NCI-H510A treated with DMSO at 0.1 percent for 48 hours (cell line): ENCODE results near the gene RAP1GAP2.
"Not testable (repeated sequence)": the region's sequence is repeated elsewhere in the genome, so short reads cannot be mapped to it uniquely, and the experiment has no call there.

Experiments
- DNase-seq: peaks from one replicate; lab custom pipeline; 2025; lab: John Stamatoyannopoulos, UW

Gene RAP1GAP2

GRCh38 chr17:2796164-2797125 lies at the start of gene RAP1GAP2:
RAP1GAP2 (plus strand) TSS chr17:2796438; CDS start chr17:2796528, 90 bp downstream.
- no peak for DNase-seq

- no peak for DNase-seq
Measured at GRCh38 chr17:2749058-2749783, 47.0 kb upstream of the RAP1GAP2 start, which contains the start of gene CCDC92B. CCDC92B (minus strand) TSS chr17:2749652; CDS start chr17:2735145, 14,507 bp downstream.

- DNase-seq: peak; percentile 7
Measured at GRCh38 chr17:2749784-2750181, 46.5 kb upstream of the RAP1GAP2 start.

GRCh38 chr17:2750721-2751120 lies 45.5 kb upstream of the RAP1GAP2 start:
- peak; percentile 11 for DNase-seq

- no peak for DNase-seq
Measured at GRCh38 chr17:2751491-2751890, 44.7 kb upstream of the RAP1GAP2 start.

- DNase-seq: peak; percentile 4
Measured at GRCh38 chr17:2755891-2756724, 40.1 kb upstream of the RAP1GAP2 start.

GRCh38 chr17:2758870-2759269 lies 37.4 kb upstream of the RAP1GAP2 start:
- DNase-seq: no peak

- no peak for DNase-seq
Measured at GRCh38 chr17:2770129-2770528, 26.1 kb upstream of the RAP1GAP2 start.

- DNase-seq: no peak
Measured at GRCh38 chr17:2775206-2775605, 21.0 kb upstream of the RAP1GAP2 start.

GRCh38 chr17:2776589-2777241 lies 19.5 kb upstream of the RAP1GAP2 start:
- peak; percentile 46 for DNase-seq

- DNase-seq: peak; percentile 43
Measured at GRCh38 chr17:2777242-2777867, 18.9 kb upstream of the RAP1GAP2 start.

GRCh38 chr17:2778489-2778888 lies 17.7 kb upstream of the RAP1GAP2 start:
- DNase-seq: no peak

- DNase-seq: no peak
Measured at GRCh38 chr17:2779545-2779944, 16.7 kb upstream of the RAP1GAP2 start.

- DNase-seq: no peak
Measured at GRCh38 chr17:2780256-2780655, 16.0 kb upstream of the RAP1GAP2 start.

GRCh38 chr17:2780931-2781454 lies 15.2 kb upstream of the RAP1GAP2 start:
- DNase-seq: no peak

GRCh38 chr17:2781598-2781997 lies 14.6 kb upstream of the RAP1GAP2 start:
- DNase-seq: not testable (repeated sequence)

GRCh38 chr17:2782055-2782454 lies 14.2 kb upstream of the RAP1GAP2 start:
- no peak for DNase-seq

GRCh38 chr17:2783310-2784030 lies 12.8 kb upstream of the RAP1GAP2 start:
- DNase-seq: no peak

- DNase-seq: no peak
Measured at GRCh38 chr17:2784864-2785263, 11.4 kb upstream of the RAP1GAP2 start.

- not testable (repeated sequence) for DNase-seq
Measured at GRCh38 chr17:2785376-2785775, 10.9 kb upstream of the RAP1GAP2 start.
